H9 (cell line): ENCODE measurements around the gene GAGE13. TPM values are rescaled to one million over a fixed set of nuclear protein-coding genes. Genes with fewer than 3 reads are reported as not detected.
"Not testable (repeated sequence)": the region's sequence is repeated elsewhere in the genome, so short reads cannot be mapped to it uniquely, and the experiment has no call there.

Experiments
- DNase-seq: peaks from one replicate; pipeline ENCODE4 v3.0.0-alpha.2; 2017
- H2AFZ ChIP-seq: one replicate; pipeline ENCODE4 v1.6.1; 2013; ENCODE audit warnings: mild to moderate bottlenecking, low read length, control low read depth, moderate library complexity
- H2AK5ac ChIP-seq: 2 replicates; pipeline ENCODE4 v1.6.1; 2013; ENCODE audit warnings: low read length, control low read depth, mixed read lengths; ENCODE audit not compliant: insufficient read length
- H2BK120ac ChIP-seq: one replicate; pipeline ENCODE4 v1.6.1; 2013; ENCODE audit warnings: low read depth, mild to moderate bottlenecking, low read length, control low read depth, inconsistent platforms; ENCODE audit not compliant: poor library complexity, severe bottlenecking
- H2BK12ac ChIP-seq: 2 replicates; pipeline ENCODE4 v1.6.1; 2013; ENCODE audit warnings: low read length, control low read depth, mixed read lengths, low read depth; ENCODE audit not compliant: insufficient read length
- H2BK15ac ChIP-seq: 2 replicates; pipeline ENCODE4 v1.6.1; 2013; ENCODE audit warnings: low read depth, low read length, control low read depth
- H2BK20ac ChIP-seq: one replicate; pipeline ENCODE4 v1.6.1; 2013; ENCODE audit warnings: low read depth, mild to moderate bottlenecking, low read length, control low read depth, inconsistent platforms; ENCODE audit not compliant: poor library complexity, severe bottlenecking
- H2BK5ac ChIP-seq: 2 replicates; pipeline ENCODE4 v1.6.1; 2013; ENCODE audit warnings: low read length, control low read depth, mixed read lengths; ENCODE audit not compliant: insufficient read length
- H3K14ac ChIP-seq: 2 replicates; pipeline ENCODE4 v1.6.1; 2013; ENCODE audit warnings: low read length, control low read depth; ENCODE audit not compliant: insufficient read depth
- H3K18ac ChIP-seq: 2 replicates; pipeline ENCODE4 v1.6.1; 2013; ENCODE audit warnings: low read depth, mild to moderate bottlenecking, mixed read lengths, low read length, control low read depth; ENCODE audit not compliant: insufficient read length
- H3K23ac ChIP-seq: 2 replicates; pipeline ENCODE4 v1.6.1; 2013; ENCODE audit warnings: low read length, control low read depth, mixed read lengths, low read depth; ENCODE audit not compliant: insufficient read length
- H3K23me2 ChIP-seq: 2 replicates; pipeline ENCODE4 v1.6.1; 2013; ENCODE audit warnings: low read depth, mild to moderate bottlenecking, mixed read lengths, low read length, control low read depth; ENCODE audit not compliant: insufficient read length, poor library complexity, severe bottlenecking
- H3K27ac ChIP-seq: 2 replicates; pipeline ENCODE4 v1.5.1; 2013; ENCODE audit warnings: low read length, control low read depth, mixed read lengths, low read depth; ENCODE audit not compliant: insufficient read length
- H3K27me3 ChIP-seq: 2 replicates; pipeline ENCODE4 v1.6.1; 2013; ENCODE audit warnings: low read length, control low read depth, inconsistent platforms; ENCODE audit not compliant: insufficient read depth
- H3K4ac ChIP-seq: 2 replicates; pipeline ENCODE4 v1.6.1; 2013; ENCODE audit warnings: low read depth, mild to moderate bottlenecking, control low read depth, inconsistent platforms, low read length, moderate library complexity
- H3K4me1 ChIP-seq: 2 replicates; pipeline ENCODE4 v1.6.1; 2013; ENCODE audit warnings: low read length, control low read depth, inconsistent platforms; ENCODE audit not compliant: insufficient read depth
- H3K4me2 ChIP-seq: 2 replicates; pipeline ENCODE4 v1.6.1; 2013; ENCODE audit warnings: low read length, control low read depth, mixed read lengths; ENCODE audit not compliant: insufficient read length, insufficient read depth
- H3K56ac ChIP-seq: 2 replicates; pipeline ENCODE4 v1.6.1; 2013; ENCODE audit warnings: low read depth, mild to moderate bottlenecking, mixed read lengths, low read length, control low read depth; ENCODE audit not compliant: insufficient read length
- H3K79me1 ChIP-seq: 2 replicates; pipeline ENCODE4 v1.6.1; 2013; ENCODE audit warnings: low read depth, mild to moderate bottlenecking, moderate library complexity, low read length, control low read depth, inconsistent platforms; ENCODE audit not compliant: insufficient read depth, poor library complexity, severe bottlenecking
- H3K79me2 ChIP-seq: 2 replicates; pipeline ENCODE4 v1.6.1; 2013; ENCODE audit warnings: low read length, control low read depth, inconsistent platforms; ENCODE audit not compliant: insufficient read depth
- H3K9ac ChIP-seq: 2 replicates; pipeline ENCODE4 v1.6.1; 2013; ENCODE audit warnings: low read length, control low read depth, mixed read lengths; ENCODE audit not compliant: insufficient read length; ENCODE audit errors: extremely low read depth
- H3K9me3 ChIP-seq: one replicate; pipeline ENCODE4 v1.6.1; 2013; ENCODE audit warnings: low read depth, low read length, inconsistent platforms; ENCODE audit not compliant: control insufficient read depth
- H3T11ph ChIP-seq: one replicate; pipeline ENCODE4 v1.6.1; 2013; ENCODE audit warnings: mild to moderate bottlenecking, low read length, control low read depth, inconsistent platforms
- H4K20me1 ChIP-seq: one replicate; pipeline ENCODE4 v1.6.1; 2013; ENCODE audit not compliant: control insufficient read depth, insufficient read length, insufficient read depth
- H4K5ac ChIP-seq: 2 replicates; pipeline ENCODE4 v1.6.1; 2013; ENCODE audit warnings: low read depth, mild to moderate bottlenecking, mixed read lengths, low read length, control low read depth; ENCODE audit not compliant: insufficient read length
- H4K8ac ChIP-seq: replicated peaks from 2 replicates; pipeline ENCODE4 v1.6.1; 2013; ENCODE audit warnings: low read length, control low read depth, mixed read lengths, low read depth; ENCODE audit not compliant: insufficient read length
- H4K91ac ChIP-seq: 2 replicates; pipeline ENCODE4 v1.6.1; 2013; ENCODE audit warnings: low read depth, mild to moderate bottlenecking, moderate library complexity, mixed read lengths, low read length, control low read depth; ENCODE audit not compliant: insufficient read length
- H3K27ac Mint-ChIP-seq, 3 experiments: 2 replicates in 2 of 3; 3 replicates in 1 of 3; pipeline ENCODE4 v1.8.0; 2020 to 2021; ENCODE audit warnings: mixed read lengths in 3 of 3, mild to moderate bottlenecking in 1 of 3, moderate library complexity in 1 of 3
- H3K27me3 Mint-ChIP-seq: 2 replicates; pipeline ENCODE4 v1.8.0; 2021; ENCODE audit warnings: low read depth, mild to moderate bottlenecking, moderate library complexity, mixed read lengths
- H3K36me3 Mint-ChIP-seq, 3 experiments: 2 replicates in 2 of 3; 3 replicates in 1 of 3; pipeline ENCODE4 v1.8.0; 2020 to 2021; ENCODE audit warnings: low read depth in 3 of 3, mixed read lengths in 3 of 3; ENCODE audit not compliant: insufficient read depth in 1 of 3
- H3K4me1 Mint-ChIP-seq, 2 experiments: 2 replicates each; pipeline ENCODE4 v1.8.0; 2020; ENCODE audit warnings: mixed read lengths in 2 of 2
- H3K4me3 Mint-ChIP-seq, 2 experiments: 2 replicates in 1 of 2; 3 replicates in 1 of 2; pipeline ENCODE4 v1.8.0; 2020 to 2021; ENCODE audit warnings: mild to moderate bottlenecking in 2 of 2, mixed read lengths in 2 of 2, moderate library complexity in 1 of 2
- H3K9me3 Mint-ChIP-seq, 2 experiments: 2 replicates in 1 of 2; 3 replicates in 1 of 2; pipeline ENCODE4 v1.8.0; 2020; ENCODE audit warnings: mild to moderate bottlenecking in 2 of 2, mixed read lengths in 2 of 2, moderate library complexity in 1 of 2
- CTCF ChIP-seq: fragments of 200-600 bp; sonication (generic); conservative IDR thresholded peaks from 3 replicates; pipeline ENCODE4 v1.8.0; 2021; ENCODE audit warnings: antibody characterized with exemption, mild to moderate bottlenecking
- WGBS: extraction: QIAGEN DNeasy Blood & Tissue Kit; methylation state at CpG from one replicate; pipeline ENCODE4 v1.1.7; 2013; ENCODE audit warnings: missing lambda C conversion rate, low lambda C conversion rate, mixed read lengths; ENCODE audit not compliant: insufficient read length; ENCODE audit errors: extremely low coverage; 5-methylcytosine and 5-hydroxymethylcytosine counted together
- total RNA-seq: library from RNA; stranded (reverse); gene quantifications from 2 replicates; pipeline ENCODE4 v1.2.1, GENCODE V29; 2021

GAGE13 gene
- total RNA-seq, 1 experiment from 2014 or later, result not detected

DNA sequence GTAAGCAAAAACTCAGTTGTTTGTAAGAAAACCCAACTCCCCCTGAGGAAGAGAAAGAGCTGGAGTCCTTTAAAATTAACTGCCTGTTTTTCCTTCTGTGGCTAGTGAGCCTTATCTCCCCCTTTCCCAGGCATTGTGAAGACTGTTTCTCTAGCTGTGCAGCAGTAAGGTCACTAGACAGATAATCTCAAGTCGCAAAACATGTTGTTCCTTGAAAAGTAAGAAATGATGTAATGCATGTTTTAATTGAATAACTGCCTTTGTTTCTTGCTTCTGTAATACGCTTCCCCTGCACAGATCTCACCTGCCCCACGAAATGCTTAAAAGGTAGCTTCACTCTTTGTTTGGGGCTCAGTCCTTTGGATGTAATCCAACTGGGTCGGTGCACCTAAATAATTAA, 15.3 kb upstream of the GAGE13 start:
- Histone ChIP-seq H3K27ac (no peak overlapping the region), H3K23ac (no peak overlapping the region), H4K5ac (no peak overlapping the region), H3K23me2 (no peaks in the 10 kb centered on the region), H4K91ac (no peak overlapping the region), H3K4me1 (no peaks in the 10 kb centered on the region; the same call in 1 of the 2 replicates), H3K79me2 (no peaks in the 10 kb centered on the region), H2BK12ac (no peak overlapping the region), H3K4ac (no peak overlapping the region), H3K79me1 (no peaks in the 10 kb centered on the region), H3T11ph (no peak overlapping the region), H2BK120ac (no peak overlapping the region), H3K9ac (no peak overlapping the region), H2BK20ac (no peak overlapping the region), H3K56ac (no peak overlapping the region), H3K27me3 (no peaks in the 10 kb centered on the region), H2AFZ (no peak overlapping the region), H2AK5ac (no peak overlapping the region), H3K14ac (no peak overlapping the region), H4K20me1 (no peaks in the 10 kb centered on the region), H3K9me3 (peaks cover 25% of the 10 kb centered on the region), H2BK15ac (no peak overlapping the region), H3K4me2 (no peak overlapping the region), H2BK5ac (no peak overlapping the region), H3K18ac (no peak overlapping the region), H4K8ac (no peak overlapping the region)
- no peaks in the 10 kb centered on the region; a peak in 1 of 7 replicates for H3K36me3 Mint-ChIP-seq
- no peak overlapping the region for H3K4me3 Mint-ChIP-seq
- peaks cover 6% of the 10 kb centered on the region for H3K27me3 Mint-ChIP-seq
- H3K27ac Mint-ChIP-seq, result no peak overlapping the region
- H3K4me1 Mint-ChIP-seq, result peaks cover 3 to 14% of the 10 kb centered on the region in 2 experiments
- H3K9me3 Mint-ChIP-seq, result peaks cover 38 to 44% of the 10 kb centered on the region in 2 experiments
- TF ChIP-seq CTCF, result no peak
- no CpG with 5 or more reads among the region's 4 CpGs for WGBS
- DNase-seq, result no peak

DNA sequence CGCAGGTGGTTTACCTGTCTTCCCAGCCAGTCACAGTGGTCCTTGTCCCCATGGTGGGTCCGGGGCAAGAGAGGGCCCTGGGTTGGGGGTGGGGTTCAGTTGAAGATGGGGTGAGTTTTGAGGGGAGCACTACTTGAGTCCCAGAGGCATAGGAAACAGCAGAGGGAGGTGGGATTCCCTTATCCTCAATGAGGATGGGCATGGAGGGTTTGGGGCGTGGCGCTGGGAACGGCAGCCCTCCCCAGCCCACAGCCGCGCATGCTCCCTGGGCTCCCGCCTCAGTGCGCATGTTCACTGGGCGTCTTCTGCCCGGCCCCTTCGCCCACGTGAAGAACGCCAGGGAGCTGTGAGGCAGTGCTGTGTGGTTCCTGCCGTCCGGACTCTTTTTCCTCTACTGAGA, 9.6 kb upstream of the GAGE13 start, which contains the start of gene GAGE12J:
GAGE12J (plus strand) TSS at position 301 of the 400 bp plus-strand sequence. CDS start 1,157 bp downstream, outside the sequence.
- H2AFZ ChIP-seq, H2BK15ac ChIP-seq, H3K27ac Mint-ChIP-seq, H2AK5ac ChIP-seq, H4K91ac ChIP-seq, H4K8ac ChIP-seq, H3K36me3 Mint-ChIP-seq, H3K9me3 ChIP-seq, H2BK120ac ChIP-seq, H3K9ac ChIP-seq, H3K9me3 Mint-ChIP-seq, H2BK20ac ChIP-seq, H3K23me2 ChIP-seq, H3K4me2 ChIP-seq, H4K5ac ChIP-seq, H3K27me3 Mint-ChIP-seq, DNase-seq, H3T11ph ChIP-seq, H3K79me1 ChIP-seq, H3K4me1 ChIP-seq, H3K56ac ChIP-seq, H3K4me1 Mint-ChIP-seq, H3K23ac ChIP-seq, H3K79me2 ChIP-seq, H3K18ac ChIP-seq, H3K14ac ChIP-seq, H3K4ac ChIP-seq, H3K27ac ChIP-seq, H2BK12ac ChIP-seq, H3K4me3 Mint-ChIP-seq, H2BK5ac ChIP-seq, H3K27me3 ChIP-seq, H4K20me1 ChIP-seq: not testable (repeated sequence)
- no CpG with 5 or more reads among the region's 16 CpGs for WGBS
